GM13976 (cell line): Measurements from ENCODE around the gene GALNT7.

Experiments
- DNase-seq: peaks from one replicate; pipeline ENCODE4 v3.0.0; 2012; ENCODE audit warnings: low spot score
- CTCF ChIP-seq: IDR thresholded peaks from 2 replicates; pipeline ENCODE4 v1.5.1; 2012; ENCODE audit warnings: borderline replicate concordance, mild to moderate bottlenecking; ENCODE audit not compliant: insufficient read depth; ENCODE audit errors: extremely low read depth, missing control alignments, control extremely low read depth
- in situ Hi-C: fragments of 300-500 bp; cut with MboI; formaldehyde crosslinking; loops from one replicate; pipeline ENCODE4 v1.12.0; 2022; ENCODE audit warnings: low sequenced_read_pairs, mixed read lengths, inconsistent platforms; ENCODE audit not compliant: unreplicated experiment

The GALNT7 gene

GRCh38 chr4:173233857-173234256 lies 65.2 kb downstream of the GALNT7 start:
- DNase-seq, result no peak
- TF ChIP-seq CTCF, result no peak
- in situ Hi-C loops, result no loop called here

- DNase-seq, result no peak
- in situ Hi-C loops, result no loop called here
- TF ChIP-seq CTCF, result no peak
These were observed 66.4 kb downstream of the GALNT7 start for GRCh38 chr4:173235050-173235449.

GRCh38 chr4:173236301-173236700 lies 67.7 kb downstream of the GALNT7 start:
- no peak for TF ChIP-seq CTCF
- in situ Hi-C loops, result no loop called here
- no peak for DNase-seq

- DNase-seq, result no peak
- TF ChIP-seq CTCF, result no peak
These were observed 68.5 kb downstream of the GALNT7 start for GRCh38 chr4:173237152-173237551.

GRCh38 chr4:173237762-173238161 lies 69.2 kb downstream of the GALNT7 start:
- TF ChIP-seq CTCF, result no peak
- DNase-seq, result no peak
- in situ Hi-C loops, result no loop called here

More at GRCh38 chr4:173237152-173237551, 68.5 kb downstream of the GALNT7 start:
- in situ Hi-C loops, result no loop called here

- in situ Hi-C loops, result no loop called here
- DNase-seq, result no peak
- no peak for TF ChIP-seq CTCF
These were observed 72.1 kb downstream of the GALNT7 start for GRCh38 chr4:173240696-173241095.
